GM12873 (cell line): ENCODE measurements around the gene TMCC3.

ENCODE experiments used
- CTCF ChIP-seq: IDR thresholded peaks from 2 replicates; pipeline ENCODE4 v1.5.1; 2012; ENCODE audit warnings: low read depth, mild to moderate bottlenecking, moderate library complexity, low read length, control low read depth; ENCODE audit not compliant: insufficient read depth; ENCODE audit errors: missing control alignments

TMCC3 gene

GRCh38 chr12:94603434-94604365 is 46.7 kb downstream of the TMCC3 start:
- TF ChIP-seq CTCF = peak; percentile 74

GRCh38 chr12:94602024-94602423 is 48.3 kb downstream of the TMCC3 start:
- no peak for TF ChIP-seq CTCF

- no peak for TF ChIP-seq CTCF
Measured at GRCh38 chr12:94599189-94599588, 51.2 kb downstream of the TMCC3 start.

GRCh38 chr12:94597268-94597667 is 53.1 kb downstream of the TMCC3 start:
- TF ChIP-seq CTCF = no peak

GRCh38 chr12:94596596-94596995 is 53.8 kb downstream of the TMCC3 start:
- no peak for TF ChIP-seq CTCF

- TF ChIP-seq CTCF = no peak
Measured at GRCh38 chr12:94595152-94595551, 55.2 kb downstream of the TMCC3 start.

- no peak for TF ChIP-seq CTCF
Measured at GRCh38 chr12:94594443-94594825, 55.9 kb downstream of the TMCC3 start.
